A549 (cell line): Measurements from ENCODE around the gene MAML2. TPM values are rescaled to one million over a fixed set of nuclear protein-coding genes. Genes with fewer than 3 reads are reported as not detected.

ENCODE experiments used
- ATAC-seq, 2 experiments: fragments of 200-7000 bp in 1 of 2; fragments of >200 bp in 1 of 2; cut with Nextera tagmentation in 1 of 2; cut with Tn5 transposase in 1 of 2; 3 replicates each; pipeline versions ENCODE4 v1.8.0 to v1.9.1; 2018 to 2020; ENCODE audit warnings: mild to moderate bottlenecking in 1 of 2, moderate library complexity in 1 of 2
- CTCF ChIA-PET: fragments of 300-600 bp; sonication (Branson Sonifier 250); formaldehyde crosslinking; extraction: SDS; loops from one replicate; lab custom pipeline; 2021; ENCODE audit warnings: antibody characterized with exemption, inconsistent platforms; lab: Yijun Ruan, JAX
- POLR2A ChIA-PET: fragments of 350-600 bp; formaldehyde crosslinking; extraction: SDS; loops from one replicate; lab custom pipeline; 2021; ENCODE audit warnings: antibody characterized with exemption, inconsistent platforms; lab: Yijun Ruan, JAX
- DNase-seq, 2 experiments: peaks; one replicate each; pipeline versions ENCODE4 v3.0.0 to v3.0.0-alpha.2; 2011 to 2016; ENCODE audit warnings: low read depth in 1 of 2, low spot score in 1 of 2
- FAIRE-seq: peaks from 2 replicates; lab custom pipeline; 2011; peaks lifted over from hg19 to GRCh38; lab: Jason Lieb, UNC
- H3K27ac ChIP-seq, 2 experiments: fragments of >200 bp; sonication (Bioruptor Twin); formaldehyde crosslinking; 3 replicates each; pipeline ENCODE4 v1.5.1; 2016 to 2017
- H3K4me1 ChIP-seq: fragments of >200 bp; sonication (Bioruptor Twin); formaldehyde crosslinking; 3 replicates; pipeline ENCODE4 v1.6.1; 2016
- H3K4me2 ChIP-seq: fragments of >200 bp; sonication (Bioruptor Twin); formaldehyde crosslinking; 3 replicates; pipeline ENCODE4 v1.6.1; 2016
- H3K4me3 ChIP-seq: fragments of >200 bp; sonication (Bioruptor Twin); formaldehyde crosslinking; 3 replicates; pipeline ENCODE4 v1.5.1; 2016
- H3K9me3 ChIP-seq: fragments of >200 bp; sonication (Bioruptor Twin); formaldehyde crosslinking; 3 replicates; pipeline ENCODE4 v1.6.1; 2016
- BHLHE40 ChIP-seq: IDR thresholded peaks from 2 replicates; pipeline ENCODE4 v1.6.1; 2012; ENCODE audit warnings: low read depth, low read length, inconsistent platforms
- CBX2 ChIP-seq: fragments of 200-600 bp; sonication (generic); IDR thresholded peaks from 2 replicates; pipeline ENCODE4 v1.6.1; 2016; ENCODE audit warnings: low read depth, mild to moderate bottlenecking, borderline replicate concordance
- CHD2 ChIP-seq: fragments of 150-350 bp; IDR thresholded peaks from 2 replicates; pipeline ENCODE4 v1.6.1; 2014; ENCODE audit warnings: low read length; ENCODE audit not compliant: partially characterized antibody
- EHF ChIP-seq: fragments of 250-450 bp; sonication (Bioruptor Pico); IDR thresholded peaks from 2 replicates; pipeline ENCODE4 v1.5.0; 2020; ENCODE audit warnings: mild to moderate bottlenecking
- EHMT2 ChIP-seq: fragments of 200-600 bp; sonication (generic); IDR thresholded peaks from 2 replicates; pipeline ENCODE4 v1.6.1; 2016; ENCODE audit warnings: antibody characterized with exemption, low read depth, mild to moderate bottlenecking, moderate library complexity
- EP300 ChIP-seq, 2 experiments: fragments of >200 bp; sonication (Bioruptor Twin); formaldehyde crosslinking; IDR thresholded peaks; 2 replicates in 1 of 2; 3 replicates in 1 of 2; pipeline ENCODE4 v1.6.1; 2016 to 2017
- FOSL2 ChIP-seq, 2 experiments: fragments of 450-650 bp in 1 of 2; fragments of >200 bp in 1 of 2; sonication (Bioruptor Twin) in 1 of 2; formaldehyde crosslinking; IDR thresholded peaks; 2 replicates each; pipeline versions ENCODE4 v1.5.0 to v1.6.1; 2016 to 2020; ENCODE audit warnings: mild to moderate bottlenecking in 1 of 2, moderate library complexity in 1 of 2
- GATA3 ChIP-seq: IDR thresholded peaks from 2 replicates; pipeline ENCODE4 v1.6.1; 2012; ENCODE audit warnings: borderline replicate concordance
- HDAC2 ChIP-seq: fragments of 200-600 bp; sonication (generic); IDR thresholded peaks from 2 replicates; pipeline ENCODE4 v1.6.1; 2016
- HEYL ChIP-seq: fragments of 250-450 bp; sonication (Bioruptor Pico); IDR thresholded peaks from 2 replicates; pipeline ENCODE4 v1.8.0; 2021; ENCODE audit warnings: mild to moderate bottlenecking, moderate library complexity
- HOXB5 ChIP-seq: fragments of 250-450 bp; sonication (Bioruptor Pico); IDR thresholded peaks from 2 replicates; pipeline ENCODE4 v1.5.0; 2020; ENCODE audit warnings: mild to moderate bottlenecking, moderate library complexity
- JUN ChIP-seq, 2 experiments: fragments of >200 bp; sonication (Bioruptor Twin); formaldehyde crosslinking; IDR thresholded peaks; 2 replicates in 1 of 2; 3 replicates in 1 of 2; pipeline ENCODE4 v1.6.1; 2016 to 2017
- JUNB ChIP-seq: fragments of >200 bp; sonication (Bioruptor Twin); formaldehyde crosslinking; IDR thresholded peaks from 2 replicates; pipeline ENCODE4 v1.6.1; 2016
- KDM1A ChIP-seq: fragments of 200-600 bp; sonication (generic); IDR thresholded peaks from 2 replicates; pipeline ENCODE4 v1.6.1; 2016; ENCODE audit warnings: low read depth, mild to moderate bottlenecking
- KDM5A ChIP-seq: fragments of 200-600 bp; sonication (generic); IDR thresholded peaks from 2 replicates; pipeline ENCODE4 v1.6.1; 2016; ENCODE audit warnings: antibody characterized with exemption, mild to moderate bottlenecking
- MAFK ChIP-seq: fragments of 450-650 bp; IDR thresholded peaks from 2 replicates; pipeline ENCODE4 v1.6.1; 2014; ENCODE audit not compliant: partially characterized antibody
- MYC ChIP-seq: IDR thresholded peaks from 2 replicates; pipeline ENCODE4 v1.6.1; 2012; ENCODE audit warnings: mild to moderate bottlenecking, inconsistent platforms, low read length, improper control_type of control experiment, borderline replicate concordance
- NR3C1 ChIP-seq: fragments of >200 bp; sonication (Bioruptor Twin); formaldehyde crosslinking; IDR thresholded peaks from 3 replicates; pipeline ENCODE4 v1.6.1; 2017
- POLR2A ChIP-seq: IDR thresholded peaks from 2 replicates; pipeline ENCODE4 v1.6.1; 2012; ENCODE audit warnings: mild to moderate bottlenecking, low read length
- POLR2AphosphoS2 ChIP-seq: conservative IDR thresholded peaks from 2 replicates; pipeline ENCODE4 v1.6.1; 2012; ENCODE audit warnings: low read length, improper control_type of control experiment, inconsistent platforms
- RAD21 ChIP-seq, 2 experiments: fragments of >200 bp in 1 of 2; sonication (Bioruptor Twin) in 1 of 2; formaldehyde crosslinking in 1 of 2; IDR thresholded peaks in 1 of 2; conservative IDR thresholded peaks in 1 of 2; 2 replicates in 1 of 2; 3 replicates in 1 of 2; pipeline ENCODE4 v1.6.1; 2012 to 2018; ENCODE audit warnings: inconsistent platforms in 1 of 2
- RARB ChIP-seq: fragments of 250-450 bp; sonication (Bioruptor Pico); IDR thresholded peaks from 2 replicates; pipeline ENCODE4 v1.8.0; 2021; ENCODE audit warnings: mild to moderate bottlenecking, moderate library complexity
- RCOR1 ChIP-seq: fragments of 150-350 bp; IDR thresholded peaks from 2 replicates; pipeline ENCODE4 v1.6.1; 2014; ENCODE audit warnings: antibody characterized with exemption, low read length, low read depth
- RFX5 ChIP-seq: fragments of 450-650 bp; IDR thresholded peaks from 2 replicates; pipeline ENCODE4 v1.7.1; 2014; ENCODE audit warnings: antibody characterized with exemption, mild to moderate bottlenecking, moderate library complexity
- RNF2 ChIP-seq: fragments of 200-600 bp; sonication (generic); IDR thresholded peaks from 2 replicates; pipeline ENCODE4 v1.6.1; 2016; ENCODE audit warnings: low read depth, mild to moderate bottlenecking, antibody characterized with exemption, moderate library complexity, borderline replicate concordance
- TP53 ChIP-seq: fragments of 250-450 bp; sonication (Bioruptor Pico); IDR thresholded peaks from 2 replicates; pipeline ENCODE4 v1.5.0; 2021; ENCODE audit warnings: mild to moderate bottlenecking, moderate library complexity
- ZNF302 ChIP-seq: fragments of 250-450 bp; sonication (Bioruptor Pico); IDR thresholded peaks from 2 replicates; pipeline ENCODE4 v1.9.0; 2021; ENCODE audit warnings: inconsistent platforms, mild to moderate bottlenecking, moderate library complexity
- WGBS: methylation state at CpG from one replicate; pipeline ENCODE4 v1.1.6; 2017; ENCODE audit errors: missing lambda C conversion rate; 5-methylcytosine and 5-hydroxymethylcytosine counted together
- polyA plus RNA-seq, 4 experiments: library from polyadenylated mRNA; depleted of rRNA in 3 of 4; stranded (reverse); fragments of >200 nt; fragmentation: RNase III in 1 of 4; extraction: RNeasy Plus Mini Kit Qiagen cat#74134 plus additional on column Dnase treatment in 1 of 4; gene quantifications; 2 replicates in 3 of 4; 3 replicates in 1 of 4; pipeline ENCODE4 v1.2.3, GENCODE V29; 2011 to 2017
- TF ChIP-seq, protein P1 (sequence below): fragments of 450-650 bp; IDR thresholded peaks from 2 replicates; pipeline ENCODE4 v1.6.1; 2014; ENCODE audit warnings: antibody characterized with exemption
- TF ChIP-seq, protein P2 (sequence below): IDR thresholded peaks from 2 replicates; pipeline ENCODE4 v1.6.1; 2012; ENCODE audit warnings: low read depth, borderline replicate concordance
- TF ChIP-seq, protein P3 (sequence below): IDR thresholded peaks from 2 replicates; pipeline ENCODE4 v1.6.1; 2012
- TF ChIP-seq, protein P4 (sequence below): fragments of 250-450 bp; sonication (Bioruptor Pico); IDR thresholded peaks from 2 replicates; pipeline ENCODE4 v1.5.0; 2021; ENCODE audit warnings: mild to moderate bottlenecking, moderate library complexity, borderline replicate concordance

The MAML2 gene
- polyA plus RNA-seq, 2 of the 4 experiments (the other 2 are of a cell fraction) = 1.5 to 2.5 TPM

DNA sequence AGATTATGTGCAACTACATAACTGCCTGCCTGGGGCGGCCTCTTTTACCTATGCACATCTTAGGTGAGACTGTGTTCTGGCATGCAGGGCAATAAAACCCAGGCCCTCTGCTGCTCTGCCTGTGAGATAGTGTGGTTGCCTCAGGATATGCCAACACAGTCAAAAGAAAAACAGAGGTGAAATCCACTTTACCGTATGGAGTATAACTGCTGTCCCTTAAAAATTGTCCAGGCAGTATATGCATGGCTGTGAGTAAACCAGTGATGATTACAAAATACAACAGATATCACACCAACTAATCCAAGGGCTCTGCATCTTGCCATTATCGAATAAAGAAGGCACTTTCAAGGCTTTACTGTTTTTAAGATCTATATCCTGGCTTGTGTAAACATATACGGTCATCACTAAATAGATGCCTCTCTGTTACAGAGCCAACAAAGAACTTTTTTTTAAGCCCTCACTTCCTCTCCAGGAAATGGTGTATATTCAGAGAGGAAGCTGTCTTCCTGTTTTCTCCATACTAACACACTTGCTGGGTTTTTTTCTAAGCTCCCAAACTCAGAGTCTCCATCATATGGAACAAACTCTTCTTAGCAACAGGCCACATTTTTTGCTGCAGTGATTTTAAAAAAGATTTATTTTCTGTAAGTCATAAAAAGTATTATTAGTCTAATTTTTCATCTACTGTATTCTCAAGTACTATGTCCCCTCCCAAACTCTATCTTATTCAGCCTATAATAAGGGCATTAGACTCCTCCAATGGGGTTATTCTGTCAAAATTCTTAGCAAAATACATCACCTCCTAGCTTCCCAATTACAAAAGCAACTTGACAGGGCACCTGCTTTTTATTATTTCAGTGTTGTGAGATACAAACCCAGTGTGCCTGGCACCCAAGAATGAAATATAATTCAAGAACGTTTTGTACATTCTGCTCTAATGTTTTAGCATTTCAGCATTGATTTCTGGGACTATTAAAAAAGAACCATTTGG is 135.2 kb downstream of the MAML2 start (continued):
- TF ChIP-seq JUNB (no peak), HDAC2 (no peak), GATA3 (no peak), POLR2A (no peak), FOSL2 (IDR thresholded peaks at IDR 0.05) (no peak), FOSL2 (CRISPR knock-in tag; IDR thresholded peaks at IDR 0.05) (no peak), JUN (IDR thresholded peaks at IDR 0.05) (no peak), KDM1A (no peak)

DNA sequence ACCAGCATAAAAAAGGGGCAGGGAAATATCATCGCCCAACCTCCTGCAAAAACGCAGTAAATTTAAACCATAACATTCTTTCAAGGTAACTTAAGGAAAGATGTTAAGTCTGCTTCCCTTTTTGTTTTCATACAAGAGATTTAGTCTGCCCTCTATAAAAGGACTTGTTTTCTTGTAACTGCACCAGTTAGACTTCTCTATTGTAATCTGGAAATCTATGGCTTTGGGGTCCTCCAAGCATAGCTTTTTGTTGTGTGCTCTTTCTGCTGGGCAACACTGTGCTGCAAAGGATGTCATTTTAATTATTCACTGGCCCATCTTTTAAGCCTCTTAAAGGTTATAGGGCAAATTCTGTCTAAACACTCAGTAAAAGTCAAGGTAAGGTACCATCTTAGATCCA is 136.0 kb downstream of the MAML2 start:
- POLR2A ChIA-PET = no interaction called here
- FAIRE-seq = no peak
- 92% methylated on average over 2 of the region's 2 CpGs for WGBS
- no peak for DNase-seq
- ATAC-seq = no peak
- TF ChIP-seq RAD21 (conservative IDR thresholded peaks at IDR 0.05 in 1 of 2, IDR thresholded peaks at IDR 0.05 in 1 of 2) = no peak
- no peak for TF ChIP-seq HOXB5
- TF ChIP-seq KDM5A = no peak
- TF ChIP-seq BHLHE40 = no peak
- TF ChIP-seq, protein P1, sequence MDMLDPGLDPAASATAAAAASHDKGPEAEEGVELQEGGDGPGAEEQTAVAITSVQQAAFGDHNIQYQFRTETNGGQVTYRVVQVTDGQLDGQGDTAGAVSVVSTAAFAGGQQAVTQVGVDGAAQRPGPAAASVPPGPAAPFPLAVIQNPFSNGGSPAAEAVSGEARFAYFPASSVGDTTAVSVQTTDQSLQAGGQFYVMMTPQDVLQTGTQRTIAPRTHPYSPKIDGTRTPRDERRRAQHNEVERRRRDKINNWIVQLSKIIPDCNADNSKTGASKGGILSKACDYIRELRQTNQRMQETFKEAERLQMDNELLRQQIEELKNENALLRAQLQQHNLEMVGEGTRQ = no peak
- no peak for TF ChIP-seq HEYL (CRISPR knock-in tag)
- no peak for TF ChIP-seq EP300 (IDR thresholded peaks at IDR 0.05)
- TF ChIP-seq, protein P2, sequence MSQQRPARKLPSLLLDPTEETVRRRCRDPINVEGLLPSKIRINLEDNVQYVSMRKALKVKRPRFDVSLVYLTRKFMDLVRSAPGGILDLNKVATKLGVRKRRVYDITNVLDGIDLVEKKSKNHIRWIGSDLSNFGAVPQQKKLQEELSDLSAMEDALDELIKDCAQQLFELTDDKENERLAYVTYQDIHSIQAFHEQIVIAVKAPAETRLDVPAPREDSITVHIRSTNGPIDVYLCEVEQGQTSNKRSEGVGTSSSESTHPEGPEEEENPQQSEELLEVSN = no peak
- no peak for TF ChIP-seq RCOR1
- TF ChIP-seq RARB (CRISPR knock-in tag) = no peak
- TF ChIP-seq, protein P3, sequence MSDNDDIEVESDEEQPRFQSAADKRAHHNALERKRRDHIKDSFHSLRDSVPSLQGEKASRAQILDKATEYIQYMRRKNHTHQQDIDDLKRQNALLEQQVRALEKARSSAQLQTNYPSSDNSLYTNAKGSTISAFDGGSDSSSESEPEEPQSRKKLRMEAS = no peak
- H3K9me3 ChIP-seq = no peaks in the 10 kb centered on the region
- H3K4me3 ChIP-seq = no peak overlapping the region
- CTCF ChIA-PET = interaction anchor here (1.5 kb wide), 1 partner anchor 10 kb away, joined by 3 read pairs; no protein-coding TSS in a partner anchor
- H3K4me1 ChIP-seq = peaks cover 25% of the 10 kb centered on the region
- H3K4me2 ChIP-seq = no peak overlapping the region
- H3K27ac ChIP-seq = no peak overlapping the region

DNA sequence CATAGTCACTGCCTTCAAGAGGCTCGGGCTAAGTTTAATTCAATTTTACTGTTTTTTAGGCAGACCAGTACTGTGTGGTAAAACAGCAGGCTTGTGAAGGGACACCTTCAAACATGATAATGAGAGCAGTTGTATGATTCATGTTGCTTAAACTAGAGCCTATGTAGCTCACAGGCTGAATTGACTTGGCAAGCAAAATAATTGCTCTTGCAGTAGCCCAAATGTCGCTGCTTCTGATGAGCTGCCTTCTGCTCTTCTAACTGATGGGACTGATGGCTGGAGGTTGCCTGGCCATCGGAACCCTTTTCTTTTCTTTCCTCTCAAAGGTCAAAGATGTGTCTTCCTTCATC is 137.6 kb downstream of the MAML2 start:
- Histone ChIP-seq H3K4me3 (no peak overlapping the region), H3K4me2 (no peak overlapping the region), H3K9me3 (no peaks in the 10 kb centered on the region), H3K27ac (no peak overlapping the region), H3K4me1 (peaks cover 17% of the 10 kb centered on the region)
- 93% methylated on average over 3 of the region's 3 CpGs for WGBS
- ChIA-PET POLR2A (no interaction called here), CTCF (interaction anchor here (0.5 to 1.5 kb wide), 2 partner anchors 8 to 14 kb away, joined by 3 to 4 read pairs; no protein-coding TSS in a partner anchor)
- ATAC-seq (no peak), FAIRE-seq (no peak), DNase-seq (no peak)
- no peak for TF ChIP-seq JUN (IDR thresholded peaks at IDR 0.05)
- no peak for TF ChIP-seq MYC
- no peak for TF ChIP-seq NR3C1
- TF ChIP-seq, protein P1 = no peak
- TF ChIP-seq RFX5 = no peak
- no peak for TF ChIP-seq ZNF302
- TF ChIP-seq CHD2 = no peak
- TF ChIP-seq, protein P4, sequence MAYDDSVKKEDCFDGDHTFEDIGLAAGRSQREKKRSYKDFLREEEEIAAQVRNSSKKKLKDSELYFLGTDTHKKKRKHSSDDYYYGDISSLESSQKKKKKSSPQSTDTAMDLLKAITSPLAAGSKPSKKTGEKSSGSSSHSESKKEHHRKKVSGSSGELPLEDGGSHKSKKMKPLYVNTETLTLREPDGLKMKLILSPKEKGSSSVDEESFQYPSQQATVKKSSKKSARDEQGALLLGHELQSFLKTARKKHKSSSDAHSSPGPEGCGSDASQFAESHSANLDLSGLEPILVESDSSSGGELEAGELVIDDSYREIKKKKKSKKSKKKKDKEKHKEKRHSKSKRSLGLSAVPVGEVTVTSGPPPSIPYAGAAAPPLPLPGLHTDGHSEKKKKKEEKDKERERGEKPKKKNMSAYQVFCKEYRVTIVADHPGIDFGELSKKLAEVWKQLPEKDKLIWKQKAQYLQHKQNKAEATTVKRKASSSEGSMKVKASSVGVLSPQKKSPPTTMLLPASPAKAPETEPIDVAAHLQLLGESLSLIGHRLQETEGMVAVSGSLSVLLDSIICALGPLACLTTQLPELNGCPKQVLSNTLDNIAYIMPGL (CRISPR knock-in tag) = no peak
- TF ChIP-seq, protein P2 = no peak
- no peak for TF ChIP-seq EHMT2
- no peak for TF ChIP-seq MAFK
- no peak for TF ChIP-seq GATA3
- TF ChIP-seq EHF (CRISPR knock-in tag) = no peak
- TF ChIP-seq RNF2 = no peak
- TF ChIP-seq HOXB5 = no peak
- no peak for TF ChIP-seq POLR2AphosphoS2
- no peak for TF ChIP-seq CBX2
- TF ChIP-seq RAD21 (conservative IDR thresholded peaks at IDR 0.05 in 1 of 2, IDR thresholded peaks at IDR 0.05 in 1 of 2) = no peak
- no peak for TF ChIP-seq TP53
